Activated CD4-positive, alpha-beta T cell treated with anti-CD3 and anti-CD28 coated beads, Interleukin-2, amount 50 U/mL, for 16 hours (primary cell): ENCODE measurements around the gene C3orf70.
"Not testable (repeated sequence)": the region's sequence is repeated elsewhere in the genome, so short reads cannot be mapped to it uniquely, and the experiment has no call there.

ENCODE experiments used
- DNase-seq: peaks from one replicate; pipeline ENCODE4 v3.0.0-alpha.2; 2020

C3orf70 gene

GRCh38 chr3:185151101-185151963, 1.5 kb downstream of the C3orf70 start:
- no peak for DNase-seq

- no peak for DNase-seq
Measured at GRCh38 chr3:185150561-185150960, 2.3 kb downstream of the C3orf70 start.

- no peak for DNase-seq
Measured at GRCh38 chr3:185149591-185149990, 3.3 kb downstream of the C3orf70 start.

GRCh38 chr3:185145511-185145910, 7.3 kb downstream of the C3orf70 start:
- DNase-seq, result no peak

- DNase-seq, result no peak
Measured at GRCh38 chr3:185144784-185145183, 8.1 kb downstream of the C3orf70 start.

GRCh38 chr3:185137821-185138220, 15.0 kb downstream of the C3orf70 start:
- DNase-seq, result no peak

GRCh38 chr3:185134509-185134908, 18.4 kb downstream of the C3orf70 start:
- no peak for DNase-seq

- no peak for DNase-seq
Measured at GRCh38 chr3:185131602-185132256, 21.1 kb downstream of the C3orf70 start.

GRCh38 chr3:185129083-185129482, 23.8 kb downstream of the C3orf70 start:
- no peak for DNase-seq

- no peak for DNase-seq
Measured at GRCh38 chr3:185126201-185126600, 26.7 kb downstream of the C3orf70 start.

- DNase-seq, result no peak
Measured at GRCh38 chr3:185120126-185120525, 32.7 kb downstream of the C3orf70 start.

- no peak for DNase-seq
Measured at GRCh38 chr3:185115371-185115770, 37.5 kb downstream of the C3orf70 start.

GRCh38 chr3:185114756-185115155, 38.1 kb downstream of the C3orf70 start:
- DNase-seq, result no peak

GRCh38 chr3:185112186-185112585, 40.7 kb downstream of the C3orf70 start:
- DNase-seq, result no peak

GRCh38 chr3:185109012-185109411, 43.8 kb downstream of the C3orf70 start:
- DNase-seq, result not testable (repeated sequence)

GRCh38 chr3:185106256-185106890, 46.5 kb downstream of the C3orf70 start:
- DNase-seq, result not testable (repeated sequence)

GRCh38 chr3:185103359-185104127, 49.3 kb downstream of the C3orf70 start:
- DNase-seq, result no peak

- DNase-seq, result no peak
Measured at GRCh38 chr3:185094697-185095096, 58.2 kb downstream of the C3orf70 start.

GRCh38 chr3:185093116-185093515, 59.7 kb downstream of the C3orf70 start:
- DNase-seq, result no peak

GRCh38 chr3:185090811-185091210, 62.0 kb downstream of the C3orf70 start:
- no peak for DNase-seq

- DNase-seq, result no peak
Measured at GRCh38 chr3:185089751-185090150, 63.1 kb downstream of the C3orf70 start.

- DNase-seq, result no peak
Measured at GRCh38 chr3:185089343-185089742, 63.5 kb downstream of the C3orf70 start.

GRCh38 chr3:185087419-185087818, 65.4 kb downstream of the C3orf70 start:
- DNase-seq, result no peak
